Activated B cell treated with CpG ODN at 0.5 μM for 24 hours (primary cell): ENCODE results near the gene OR2M3. TPM values are rescaled to one million over a fixed set of nuclear protein-coding genes. Genes with fewer than 3 reads are reported as not detected.

Experiments
- ATAC-seq: fragments of 200-7000 bp; cut with Tn5 transposase; one replicate; pipeline ENCODE4 v1.10.0; 2021; ENCODE audit warnings: low read depth, mild to moderate bottlenecking, moderate library complexity
- CTCF ChIA-PET: fragments of 350-600 bp; sonication (Branson Sonifier 250); formaldehyde crosslinking; loops from one replicate; lab custom pipeline; 2021; ENCODE audit warnings: antibody characterized with exemption; lab: Charles Lee
- POLR2A ChIA-PET: fragments of 350-600 bp; sonication (Branson Sonifier 250); formaldehyde crosslinking; loops from one replicate; lab custom pipeline; 2021; ENCODE audit warnings: antibody characterized with exemption; lab: Charles Lee
- DNase-seq: peaks from one replicate; pipeline ENCODE4 v3.0.0; 2022
- H3K27ac Mint-ChIP-seq: one replicate; pipeline ENCODE4 v1.8.0; 2020; ENCODE audit warnings: mixed read lengths
- H3K27me3 Mint-ChIP-seq: one replicate; pipeline ENCODE4 v1.8.0; 2021; ENCODE audit warnings: mixed read lengths
- H3K36me3 Mint-ChIP-seq: one replicate; pipeline ENCODE4 v1.8.0; 2021; ENCODE audit warnings: low read depth, mixed read lengths
- H3K4me1 Mint-ChIP-seq: one replicate; pipeline ENCODE4 v1.8.0; 2021; ENCODE audit warnings: mixed read lengths
- H3K4me3 Mint-ChIP-seq: one replicate; pipeline ENCODE4 v1.8.0; 2020; ENCODE audit warnings: mild to moderate bottlenecking, mixed read lengths
- H3K9me3 Mint-ChIP-seq: one replicate; pipeline ENCODE4 v1.8.0; 2020; ENCODE audit warnings: mixed read lengths
- intact Hi-C: fragments of 100-400 bp; cut with micrococcal nuclease; formaldehyde crosslinking; loops from one replicate; pipeline ENCODE4 v1.15.1; 2024
- total RNA-seq: library from RNA; stranded (reverse); gene quantifications from 2 replicates; pipeline ENCODE4 v1.2.3, GENCODE V29; 2022
- TF ChIP-seq, protein P1 (sequence below): fragments of 200-600 bp; IDR thresholded peaks from one replicate; pipeline ENCODE4 v1.8.0; 2022; ENCODE audit warnings: antibody characterized with exemption, mild to moderate bottlenecking

The OR2M3 gene
- total RNA-seq, 1 donor from 2014 or later: not detected

- Mint-ChIP-seq H3K4me3 (no peak overlapping the region), H3K27ac (no peak overlapping the region), H3K27me3 (no peaks in the 10 kb centered on the region), H3K9me3 (peaks cover 17% of the 10 kb centered on the region), H3K4me1 (no peaks in the 10 kb centered on the region), H3K36me3 (no peaks in the 10 kb centered on the region)
- POLR2A ChIA-PET: no interaction called here
- CTCF ChIA-PET: no interaction called here
- ATAC-seq (no peak), DNase-seq (no peak)
- intact Hi-C loops: no loop called here
- TF ChIP-seq, protein P1, sequence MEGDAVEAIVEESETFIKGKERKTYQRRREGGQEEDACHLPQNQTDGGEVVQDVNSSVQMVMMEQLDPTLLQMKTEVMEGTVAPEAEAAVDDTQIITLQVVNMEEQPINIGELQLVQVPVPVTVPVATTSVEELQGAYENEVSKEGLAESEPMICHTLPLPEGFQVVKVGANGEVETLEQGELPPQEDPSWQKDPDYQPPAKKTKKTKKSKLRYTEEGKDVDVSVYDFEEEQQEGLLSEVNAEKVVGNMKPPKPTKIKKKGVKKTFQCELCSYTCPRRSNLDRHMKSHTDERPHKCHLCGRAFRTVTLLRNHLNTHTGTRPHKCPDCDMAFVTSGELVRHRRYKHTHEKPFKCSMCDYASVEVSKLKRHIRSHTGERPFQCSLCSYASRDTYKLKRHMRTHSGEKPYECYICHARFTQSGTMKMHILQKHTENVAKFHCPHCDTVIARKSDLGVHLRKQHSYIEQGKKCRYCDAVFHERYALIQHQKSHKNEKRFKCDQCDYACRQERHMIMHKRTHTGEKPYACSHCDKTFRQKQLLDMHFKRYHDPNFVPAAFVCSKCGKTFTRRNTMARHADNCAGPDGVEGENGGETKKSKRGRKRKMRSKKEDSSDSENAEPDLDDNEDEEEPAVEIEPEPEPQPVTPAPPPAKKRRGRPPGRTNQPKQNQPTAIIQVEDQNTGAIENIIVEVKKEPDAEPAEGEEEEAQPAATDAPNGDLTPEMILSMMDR: no peak
Measured at GRCh38 chr1:248194117-248194516, 2.9 kb upstream of the OR2M3 start.

- Mint-ChIP-seq H3K27ac (no peak overlapping the region), H3K4me3 (no peak overlapping the region), H3K4me1 (no peaks in the 10 kb centered on the region), H3K9me3 (peaks cover 7% of the 10 kb centered on the region), H3K27me3 (no peaks in the 10 kb centered on the region), H3K36me3 (no peaks in the 10 kb centered on the region)
- DNase-seq (no peak), ATAC-seq (no peak)
- ChIA-PET POLR2A (no interaction called here), CTCF (no interaction called here)
- TF ChIP-seq, protein P1: no peak
- intact Hi-C loops: no loop called here
Measured at GRCh38 chr1:248215880-248216279, 18.8 kb downstream of the OR2M3 start.

DNA sequence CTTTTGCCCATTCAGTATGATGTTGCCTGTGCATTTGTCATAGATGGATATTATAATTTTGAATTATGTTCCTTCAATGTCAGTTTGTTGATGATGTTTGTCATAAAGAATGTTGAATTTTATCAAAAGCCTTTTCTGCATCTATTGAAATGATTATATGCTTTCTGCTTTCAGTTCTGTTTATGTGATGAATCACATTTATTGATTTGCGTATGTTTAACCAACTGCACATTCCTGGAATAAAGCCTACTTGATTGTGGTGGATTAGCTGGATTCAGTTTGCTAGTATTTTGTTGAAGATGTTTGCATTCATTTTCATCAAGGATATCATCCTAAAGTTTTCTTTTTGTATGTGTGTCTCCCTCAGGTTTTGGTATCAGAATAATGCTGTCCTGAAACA, 28.5 kb downstream of the OR2M3 start:
- TF ChIP-seq, protein P1: no peak
- POLR2A ChIA-PET: no interaction called here
- intact Hi-C loops: no loop called here
- CTCF ChIA-PET: no interaction called here
- peaks cover 2% of the 10 kb centered on the region for H3K27me3 Mint-ChIP-seq
- no peak overlapping the region for H3K4me3 Mint-ChIP-seq
- DNase-seq (no peak), ATAC-seq (no peak)
- peaks cover 9% of the 10 kb centered on the region for H3K9me3 Mint-ChIP-seq
- no peaks in the 10 kb centered on the region for H3K36me3 Mint-ChIP-seq
- H3K4me1 Mint-ChIP-seq: no peaks in the 10 kb centered on the region
- no peak overlapping the region for H3K27ac Mint-ChIP-seq

GRCh38 chr1:248229360-248229908, 32.4 kb downstream of the OR2M3 start:
- peaks cover 9% of the 10 kb centered on the region for H3K9me3 Mint-ChIP-seq
- intact Hi-C loops: no loop called here
- CTCF ChIA-PET: no interaction called here

DNA sequence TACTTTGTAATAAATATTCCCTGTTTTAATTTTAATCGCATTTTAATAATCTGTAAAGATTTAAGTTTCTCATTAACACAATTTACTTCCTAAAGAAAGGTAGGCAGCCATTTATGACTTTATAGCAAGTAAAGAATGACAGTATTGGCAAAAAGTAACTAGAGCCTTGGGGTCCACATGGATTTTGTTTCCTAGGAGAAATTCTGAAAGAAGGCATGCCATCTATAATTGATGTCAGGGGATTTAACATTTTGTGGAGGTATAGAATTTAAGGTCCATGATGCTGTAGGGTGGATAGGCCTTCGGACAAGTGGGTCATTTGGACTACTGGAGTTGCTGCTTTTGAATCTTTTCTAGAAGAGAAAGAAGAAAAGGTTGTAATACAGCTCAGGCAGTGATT, 34.1 kb downstream of the OR2M3 start, which contains the start of gene OR2M4:
OR2M4 (plus strand) TSS at position 301 of the 400 bp plus-strand sequence. CDS start 7,512 bp downstream, outside the sequence.
- ATAC-seq: no peak
- Mint-ChIP-seq H3K4me3 (no peak within 1 kb of the TSS), H3K9me3 (peaks cover 9% of the 10 kb centered on the region), H3K27ac (no peak within 1 kb of the TSS), H3K27me3 (peaks cover 2% of the 10 kb centered on the region), H3K36me3 (no peaks in the 10 kb centered on the region), H3K4me1 (no peaks in the 10 kb centered on the region)
- POLR2A ChIA-PET: no interaction called here
- CTCF ChIA-PET: no interaction called here
- DNase-seq: no peak
- TF ChIP-seq, protein P1: no peak
- intact Hi-C loops: no loop called here

More at GRCh38 chr1:248229360-248229908, 32.4 kb downstream of the OR2M3 start:
- DNase-seq (no peak), ATAC-seq (no peak)
- TF ChIP-seq, protein P1: no peak
- H3K4me3 Mint-ChIP-seq: no peak overlapping the region
- no peaks in the 10 kb centered on the region for H3K36me3 Mint-ChIP-seq
- POLR2A ChIA-PET: no interaction called here
- no peaks in the 10 kb centered on the region for H3K4me1 Mint-ChIP-seq
- H3K27me3 Mint-ChIP-seq: peaks cover 2% of the 10 kb centered on the region
- no peak overlapping the region for H3K27ac Mint-ChIP-seq
